ENCODE data around the gene PPBP. TPM values are rescaled to one million over a fixed set of nuclear protein-coding genes. Genes with fewer than 3 reads are reported as not detected.

Gene PPBP
- total RNA-seq, 1 donor from 2014 or later, result not detected

- Mint-ChIP-seq H3K27ac (ENCODE audit: unreplicated experiment) (no peak overlapping the region), H3K27me3 (ENCODE audit: unreplicated experiment) (peaks cover 43% of the 10 kb centered on the region), H3K4me3 (ENCODE audit: unreplicated experiment) (no peak overlapping the region), H3K9me3 (ENCODE audit: unreplicated experiment) (peaks cover 12% of the 10 kb centered on the region), H3K4me1 (ENCODE audit: unreplicated experiment) (no peaks in the 10 kb centered on the region), H3K36me3 (ENCODE audit: unreplicated experiment) (no peaks in the 10 kb centered on the region)
- no peak for DNase-seq (ENCODE audit: extremely low spot score, unreplicated experiment)
- TF ChIP-seq CTCF (IDR thresholded peaks at IDR 0.05), result no peak
Measured at GRCh38 chr4:74012130-74012529, 24.1 kb upstream of the PPBP start.

- H3K9me3 Mint-ChIP-seq (ENCODE audit: unreplicated experiment), result peaks cover 12% of the 10 kb centered on the region
- H3K27ac Mint-ChIP-seq (ENCODE audit: unreplicated experiment), result no peak overlapping the region
- TF ChIP-seq CTCF (IDR thresholded peaks at IDR 0.05), result no peak
- no peaks in the 10 kb centered on the region for H3K36me3 Mint-ChIP-seq (ENCODE audit: unreplicated experiment)
- peaks cover 19% of the 10 kb centered on the region for H3K27me3 Mint-ChIP-seq (ENCODE audit: unreplicated experiment)
- DNase-seq (ENCODE audit: extremely low spot score, unreplicated experiment), result no peak
- peaks cover 5% of the 10 kb centered on the region for H3K4me1 Mint-ChIP-seq (ENCODE audit: unreplicated experiment)
- H3K4me3 Mint-ChIP-seq (ENCODE audit: unreplicated experiment), result no peak overlapping the region
Measured at GRCh38 chr4:74009307-74009706, 21.3 kb upstream of the PPBP start.

- H3K36me3 Mint-ChIP-seq (ENCODE audit: unreplicated experiment), result no peaks in the 10 kb centered on the region
Measured at GRCh38 chr4:74006009-74006476, 18.1 kb upstream of the PPBP start.

GRCh38 chr4:74005528-74005927 is 17.5 kb upstream of the PPBP start:
- H3K27ac Mint-ChIP-seq (ENCODE audit: unreplicated experiment), result no peak overlapping the region
- H3K9me3 Mint-ChIP-seq (ENCODE audit: unreplicated experiment), result peaks cover 7% of the 10 kb centered on the region
- H3K27me3 Mint-ChIP-seq (ENCODE audit: unreplicated experiment), result peaks cover 9% of the 10 kb centered on the region
- TF ChIP-seq CTCF (IDR thresholded peaks at IDR 0.05), result no peak
- no peak overlapping the region for H3K4me3 Mint-ChIP-seq (ENCODE audit: unreplicated experiment)
- peaks cover 5% of the 10 kb centered on the region for H3K4me1 Mint-ChIP-seq (ENCODE audit: unreplicated experiment)
- H3K36me3 Mint-ChIP-seq (ENCODE audit: unreplicated experiment), result no peaks in the 10 kb centered on the region
- no peak for DNase-seq (ENCODE audit: extremely low spot score, unreplicated experiment)

More at GRCh38 chr4:74006009-74006476, 18.1 kb upstream of the PPBP start:
- Mint-ChIP-seq H3K27ac (ENCODE audit: unreplicated experiment) (no peak overlapping the region), H3K4me1 (ENCODE audit: unreplicated experiment) (peaks cover 5% of the 10 kb centered on the region), H3K27me3 (ENCODE audit: unreplicated experiment) (peaks cover 9% of the 10 kb centered on the region), H3K9me3 (ENCODE audit: unreplicated experiment) (peaks cover 12% of the 10 kb centered on the region), H3K4me3 (ENCODE audit: unreplicated experiment) (no peak overlapping the region)
- DNase-seq (ENCODE audit: extremely low spot score, unreplicated experiment), result no peak
- TF ChIP-seq CTCF (IDR thresholded peaks at IDR 0.05), result no peak

GRCh38 chr4:74004668-74005067 is 16.7 kb upstream of the PPBP start:
- H3K4me3 Mint-ChIP-seq (ENCODE audit: unreplicated experiment), result no peak overlapping the region
- no peak for DNase-seq (ENCODE audit: extremely low spot score, unreplicated experiment)
- no peak overlapping the region for H3K27ac Mint-ChIP-seq (ENCODE audit: unreplicated experiment)
- TF ChIP-seq CTCF (IDR thresholded peaks at IDR 0.05), result no peak
- H3K9me3 Mint-ChIP-seq (ENCODE audit: unreplicated experiment), result peaks cover 6% of the 10 kb centered on the region
- no peaks in the 10 kb centered on the region for H3K36me3 Mint-ChIP-seq (ENCODE audit: unreplicated experiment)
- peaks cover 5% of the 10 kb centered on the region for H3K4me1 Mint-ChIP-seq (ENCODE audit: unreplicated experiment)
- H3K27me3 Mint-ChIP-seq (ENCODE audit: unreplicated experiment), result peaks cover 10% of the 10 kb centered on the region

Measured in osteocyte (in vitro differentiated cells).